ENCODE measurements around the gene KLHL12.
A peak's percentile ranks its signal among the peaks of the same experiment; 100 is the strongest.

Gene KLHL12

DNA sequence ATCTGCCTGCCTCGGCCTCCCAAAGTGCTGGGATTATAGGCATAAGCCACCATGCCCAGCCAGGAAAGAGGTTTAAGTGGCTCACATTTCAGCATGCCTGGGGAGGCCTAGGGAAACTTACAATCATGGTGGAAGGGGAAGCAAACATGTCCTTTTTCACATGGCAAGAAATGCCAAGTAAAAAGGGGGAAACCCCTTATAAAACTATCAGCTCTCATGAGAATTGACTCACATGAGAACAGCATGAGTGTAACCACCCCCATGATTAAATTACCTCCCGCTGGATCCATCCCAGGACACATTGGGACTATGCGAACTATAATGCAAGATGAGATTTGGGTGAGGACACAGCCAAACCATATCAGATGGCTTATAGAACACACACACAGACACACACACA is 8.8 kb upstream of the KLHL12 start:
- no peak overlapping the region for H3K27ac ChIP-seq (ENCODE audit: poor library complexity, severe bottlenecking)
- H3K36me3 ChIP-seq (ENCODE audit: low read depth) = peaks cover 6% of the 10 kb centered on the region; the same call in 1 of the 2 replicates
- no peaks in the 10 kb centered on the region for H3K27me3 ChIP-seq (ENCODE audit: insufficient read depth, poor library complexity, severe bottlenecking)
- no peak overlapping the region for H3K4me3 ChIP-seq (ENCODE audit: severe bottlenecking)
- DNase-seq (ENCODE audit: low spot score) (no peak), ATAC-seq (ENCODE audit: low read depth) (no peak)
- TF ChIP-seq, protein P1, sequence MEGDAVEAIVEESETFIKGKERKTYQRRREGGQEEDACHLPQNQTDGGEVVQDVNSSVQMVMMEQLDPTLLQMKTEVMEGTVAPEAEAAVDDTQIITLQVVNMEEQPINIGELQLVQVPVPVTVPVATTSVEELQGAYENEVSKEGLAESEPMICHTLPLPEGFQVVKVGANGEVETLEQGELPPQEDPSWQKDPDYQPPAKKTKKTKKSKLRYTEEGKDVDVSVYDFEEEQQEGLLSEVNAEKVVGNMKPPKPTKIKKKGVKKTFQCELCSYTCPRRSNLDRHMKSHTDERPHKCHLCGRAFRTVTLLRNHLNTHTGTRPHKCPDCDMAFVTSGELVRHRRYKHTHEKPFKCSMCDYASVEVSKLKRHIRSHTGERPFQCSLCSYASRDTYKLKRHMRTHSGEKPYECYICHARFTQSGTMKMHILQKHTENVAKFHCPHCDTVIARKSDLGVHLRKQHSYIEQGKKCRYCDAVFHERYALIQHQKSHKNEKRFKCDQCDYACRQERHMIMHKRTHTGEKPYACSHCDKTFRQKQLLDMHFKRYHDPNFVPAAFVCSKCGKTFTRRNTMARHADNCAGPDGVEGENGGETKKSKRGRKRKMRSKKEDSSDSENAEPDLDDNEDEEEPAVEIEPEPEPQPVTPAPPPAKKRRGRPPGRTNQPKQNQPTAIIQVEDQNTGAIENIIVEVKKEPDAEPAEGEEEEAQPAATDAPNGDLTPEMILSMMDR (IDR thresholded peaks at IDR 0.05; ENCODE audit: poor library complexity, severe bottlenecking) = no peak
- no peaks in the 10 kb centered on the region for H3K4me1 ChIP-seq (ENCODE audit: insufficient read depth, poor library complexity, severe bottlenecking)
- no peaks in the 10 kb centered on the region for H3K9me3 ChIP-seq (ENCODE audit: severe bottlenecking)

GRCh38 chr1:202934755-202935154 is 7.7 kb upstream of the KLHL12 start:
- no peaks in the 10 kb centered on the region for H3K36me3 ChIP-seq (ENCODE audit: low read depth)
- H3K4me1 ChIP-seq (ENCODE audit: insufficient read depth, poor library complexity, severe bottlenecking) = no peaks in the 10 kb centered on the region
- TF ChIP-seq, protein P1 (IDR thresholded peaks at IDR 0.05; ENCODE audit: poor library complexity, severe bottlenecking) = no peak
- no peak overlapping the region for H3K27ac ChIP-seq (ENCODE audit: poor library complexity, severe bottlenecking)
- no peak for DNase-seq (ENCODE audit: low spot score)
- H3K9me3 ChIP-seq (ENCODE audit: severe bottlenecking) = no peaks in the 10 kb centered on the region
- no peaks in the 10 kb centered on the region for H3K27me3 ChIP-seq (ENCODE audit: insufficient read depth, poor library complexity, severe bottlenecking)
- no peak overlapping the region for H3K4me3 ChIP-seq (ENCODE audit: severe bottlenecking)
- ATAC-seq (ENCODE audit: low read depth) = no peak

GRCh38 chr1:202932476-202932875 is 5.4 kb upstream of the KLHL12 start:
- Histone ChIP-seq H3K27ac (ENCODE audit: poor library complexity, severe bottlenecking) (no peak overlapping the region), H3K27me3 (ENCODE audit: insufficient read depth, poor library complexity, severe bottlenecking) (no peaks in the 10 kb centered on the region), H3K9me3 (ENCODE audit: severe bottlenecking) (no peaks in the 10 kb centered on the region), H3K4me1 (ENCODE audit: insufficient read depth, poor library complexity, severe bottlenecking) (no peaks in the 10 kb centered on the region), H3K4me3 (ENCODE audit: severe bottlenecking) (no peak overlapping the region), H3K36me3 (ENCODE audit: low read depth) (no peaks in the 10 kb centered on the region)
- no peak for DNase-seq (ENCODE audit: low spot score)
- TF ChIP-seq, protein P1 (IDR thresholded peaks at IDR 0.05; ENCODE audit: poor library complexity, severe bottlenecking) = no peak
- ATAC-seq (ENCODE audit: low read depth) = no peak

DNA sequence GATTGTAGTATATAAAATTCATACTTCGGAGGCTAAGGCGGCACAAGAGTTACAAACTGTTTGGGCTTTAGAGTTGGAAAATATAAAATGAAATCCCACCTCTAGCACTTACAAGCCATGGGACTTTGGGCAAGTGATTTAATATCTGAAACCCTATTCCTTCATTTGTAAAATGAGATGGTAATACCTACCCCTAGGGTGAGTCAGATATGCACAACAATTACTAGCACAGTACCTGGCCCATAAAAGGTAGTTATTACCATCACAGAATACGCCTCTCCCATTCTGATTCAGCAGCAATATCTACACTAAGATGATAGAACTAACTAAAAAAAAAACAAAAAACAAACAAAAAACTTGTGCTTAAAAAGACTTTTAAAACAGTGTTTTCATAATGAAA is 3.5 kb downstream of the KLHL12 start:
- H3K4me1 ChIP-seq (ENCODE audit: insufficient read depth, poor library complexity, severe bottlenecking) = peaks cover 13% of the 10 kb centered on the region
- TF ChIP-seq, protein P1 (IDR thresholded peaks at IDR 0.05; ENCODE audit: poor library complexity, severe bottlenecking) = no peak
- H3K9me3 ChIP-seq (ENCODE audit: severe bottlenecking) = no peaks in the 10 kb centered on the region
- peak overlapping the region; percentile 3 for H3K27ac ChIP-seq (ENCODE audit: poor library complexity, severe bottlenecking)
- peaks cover 49% of the 10 kb centered on the region for H3K36me3 ChIP-seq (ENCODE audit: low read depth)
- ATAC-seq (ENCODE audit: low read depth) (peak; percentile 48; the same call in 2 of the 3 replicates), DNase-seq (ENCODE audit: low spot score) (no peak)
- no peaks in the 10 kb centered on the region for H3K27me3 ChIP-seq (ENCODE audit: insufficient read depth, poor library complexity, severe bottlenecking)
- no peak overlapping the region for H3K4me3 ChIP-seq (ENCODE audit: severe bottlenecking)

GRCh38 chr1:202919615-202920014 is 7.4 kb downstream of the KLHL12 start:
- no peak for DNase-seq (ENCODE audit: low spot score)
- Histone ChIP-seq H3K4me3 (ENCODE audit: severe bottlenecking) (no peak overlapping the region), H3K4me1 (ENCODE audit: insufficient read depth, poor library complexity, severe bottlenecking) (peaks cover 13% of the 10 kb centered on the region), H3K27me3 (ENCODE audit: insufficient read depth, poor library complexity, severe bottlenecking) (no peaks in the 10 kb centered on the region), H3K9me3 (ENCODE audit: severe bottlenecking) (no peaks in the 10 kb centered on the region), H3K27ac (ENCODE audit: poor library complexity, severe bottlenecking) (no peak overlapping the region), H3K36me3 (ENCODE audit: low read depth) (peaks cover 77% of the 10 kb centered on the region)
- no peak for ATAC-seq (ENCODE audit: low read depth)
- TF ChIP-seq, protein P1 (IDR thresholded peaks at IDR 0.05; ENCODE audit: poor library complexity, severe bottlenecking) = no peak
